Thyroid gland (tissue), 4 donors: ENCODE data around the gene RNF220. TPM values are rescaled to one million over a fixed set of nuclear protein-coding genes. Genes with fewer than 3 reads are reported as not detected.

ENCODE experiments used
- DNase-seq, 2 donors: peaks; one replicate each; pipeline ENCODE4 v3.0.0-alpha.2; 2019
- H3K27ac ChIP-seq, 3 donors: fragments of 200-600 bp; sonication (generic); 1 replicate in 2 of 3; 2 replicates in 1 of 3; pipeline ENCODE4 v1.5.1; 2016 to 2019; ENCODE audit warnings: mild to moderate bottlenecking in 1 of 3, moderate library complexity in 1 of 3
- H3K27me3 ChIP-seq: fragments of 200-600 bp; sonication (generic); one replicate; pipeline ENCODE4 v1.5.1; 2019
- H3K36me3 ChIP-seq, 2 donors: fragments of 200-600 bp; sonication (generic); one replicate each; pipeline ENCODE4 v1.5.1; 2016 to 2019
- H3K4me1 ChIP-seq, 2 donors: fragments of 200-600 bp; sonication (generic); one replicate each; pipeline ENCODE4 v1.5.1; 2017 to 2019
- H3K4me3 ChIP-seq, 3 donors: fragments of 200-600 bp; sonication (generic); replicated peaks in 1 of 3; 1 replicate in 2 of 3; 2 replicates in 1 of 3; pipeline ENCODE4 v1.5.1; 2016; ENCODE audit warnings: mild to moderate bottlenecking in 1 of 3
- H3K9me3 ChIP-seq: fragments of 200-600 bp; sonication (generic); one replicate; pipeline ENCODE4 v1.5.1; 2017
- POLR2A ChIP-seq, 2 donors: fragments of 450-650 bp; IDR thresholded peaks; one replicate each; pipeline ENCODE4 v1.6.1; 2017; ENCODE audit warnings: antibody characterized with exemption in 2 of 2, mild to moderate bottlenecking in 2 of 2, moderate library complexity in 1 of 2
- WGBS, 2 donors: methylation state at CpG; one replicate each; pipeline ENCODE4 v1.1.5; 2017; 5-methylcytosine and 5-hydroxymethylcytosine counted together
- intact Hi-C: fragments of 100-400 bp; cut with DNase I; formaldehyde crosslinking; loops from one replicate; pipeline ENCODE4 v1.15.1; 2023
- total RNA-seq, 4 donors: library from RNA; depleted of rRNA; stranded (reverse); fragments of >200 nt; gene quantifications; one replicate each; pipeline ENCODE4 v1.2.3, GENCODE V29; 2016
- TF ChIP-seq, protein P1 (sequence below), 6 experiments: fragments of 200-600 bp in 3 of 6; fragments of 450-650 bp in 3 of 6; sonication (generic) in 3 of 6; IDR thresholded peaks; one replicate each; pipeline ENCODE4 v1.5.1; 2016 to 2019; ENCODE audit warnings: antibody characterized with exemption in 6 of 6, mild to moderate bottlenecking in 2 of 6, inconsistent platforms in 1 of 6, moderate library complexity in 1 of 6

Gene RNF220
- total RNA-seq, 4 donors from 2014 or later = 88.7 to 117 (median 102) TPM

DNA sequence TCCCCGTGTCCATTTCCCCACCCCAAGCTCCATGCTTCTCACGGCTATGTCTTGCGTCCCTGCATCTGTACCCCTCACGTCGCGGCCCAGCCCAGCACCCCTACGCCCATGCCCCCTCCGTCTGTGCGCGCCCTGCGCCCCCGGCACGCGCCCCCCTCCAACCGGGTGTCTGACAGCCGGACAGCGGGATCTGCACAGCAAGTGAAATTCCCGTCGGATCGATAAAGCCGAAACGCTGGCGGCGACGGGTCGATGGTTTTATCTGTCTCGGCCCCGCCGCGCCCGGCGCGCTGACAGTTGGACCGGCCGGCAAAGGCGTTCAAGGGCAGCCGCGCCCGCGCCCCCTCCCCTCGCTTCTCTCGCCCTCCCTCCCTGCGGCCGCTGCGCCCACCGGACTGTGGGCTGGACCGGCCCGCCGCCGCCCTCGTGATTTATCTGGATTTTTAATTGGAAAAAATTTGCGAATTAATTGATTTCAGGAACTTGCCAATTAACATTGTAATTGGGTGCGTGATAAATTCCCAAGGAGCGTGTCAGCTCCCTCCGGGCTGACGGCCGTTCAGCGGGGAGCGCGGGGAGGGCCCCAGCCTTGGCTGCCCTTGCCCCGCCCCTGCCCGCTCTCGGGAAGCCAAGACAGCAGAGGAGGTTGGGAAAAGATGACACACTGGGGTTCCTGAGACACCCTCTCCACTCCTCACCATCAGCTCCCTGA, 212.1 kb downstream of the RNF220 start:
- H3K4me3 ChIP-seq = peak overlapping the region in 2 of 3 donors; percentile 4 to 24
- H3K27ac ChIP-seq = no peak overlapping the region
- intact Hi-C loops = no loop called here
- 22 to 24% methylated on average over 29 to 63 of the region's 63 CpGs for WGBS, 2 donors
- no peaks in the 10 kb centered on the region for H3K9me3 ChIP-seq
- no peaks in the 10 kb centered on the region for H3K27me3 ChIP-seq
- H3K4me1 ChIP-seq = peaks cover 4 to 9% of the 10 kb centered on the region in 2 donors
- TF ChIP-seq POLR2A (IDR thresholded peaks at IDR 0.05) = no peak
- TF ChIP-seq, protein P1, sequence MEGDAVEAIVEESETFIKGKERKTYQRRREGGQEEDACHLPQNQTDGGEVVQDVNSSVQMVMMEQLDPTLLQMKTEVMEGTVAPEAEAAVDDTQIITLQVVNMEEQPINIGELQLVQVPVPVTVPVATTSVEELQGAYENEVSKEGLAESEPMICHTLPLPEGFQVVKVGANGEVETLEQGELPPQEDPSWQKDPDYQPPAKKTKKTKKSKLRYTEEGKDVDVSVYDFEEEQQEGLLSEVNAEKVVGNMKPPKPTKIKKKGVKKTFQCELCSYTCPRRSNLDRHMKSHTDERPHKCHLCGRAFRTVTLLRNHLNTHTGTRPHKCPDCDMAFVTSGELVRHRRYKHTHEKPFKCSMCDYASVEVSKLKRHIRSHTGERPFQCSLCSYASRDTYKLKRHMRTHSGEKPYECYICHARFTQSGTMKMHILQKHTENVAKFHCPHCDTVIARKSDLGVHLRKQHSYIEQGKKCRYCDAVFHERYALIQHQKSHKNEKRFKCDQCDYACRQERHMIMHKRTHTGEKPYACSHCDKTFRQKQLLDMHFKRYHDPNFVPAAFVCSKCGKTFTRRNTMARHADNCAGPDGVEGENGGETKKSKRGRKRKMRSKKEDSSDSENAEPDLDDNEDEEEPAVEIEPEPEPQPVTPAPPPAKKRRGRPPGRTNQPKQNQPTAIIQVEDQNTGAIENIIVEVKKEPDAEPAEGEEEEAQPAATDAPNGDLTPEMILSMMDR (IDR thresholded peaks at IDR 0.05) = no peak
- peak in 1 of 2 donors; percentile 8 for DNase-seq
- H3K36me3 ChIP-seq = no peaks in the 10 kb centered on the region

DNA sequence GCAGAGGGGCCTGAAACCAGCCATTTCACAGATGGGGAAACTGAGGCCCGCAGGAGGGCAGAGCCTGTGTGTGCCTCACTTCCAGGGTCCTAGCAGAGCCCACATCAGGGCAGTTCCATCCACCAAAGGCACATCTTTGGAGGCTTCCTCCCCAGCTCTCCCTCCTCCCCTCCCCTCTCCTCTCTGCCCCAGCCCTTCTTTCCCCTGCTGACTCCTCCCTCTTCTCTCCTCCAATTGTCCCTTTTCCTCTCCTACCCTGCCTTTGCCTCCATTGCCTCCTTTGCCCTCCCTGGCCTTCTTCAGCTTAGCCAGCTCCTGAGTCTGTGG, 212.6 kb downstream of the RNF220 start:
- H3K36me3 ChIP-seq = no peaks in the 10 kb centered on the region
- intact Hi-C loops = no loop called here
- H3K4me1 ChIP-seq = peaks cover 4 to 9% of the 10 kb centered on the region in 2 donors
- 87 to 89% methylated on average over 1 of the region's 1 CpG for WGBS, 2 donors
- H3K9me3 ChIP-seq = no peaks in the 10 kb centered on the region
- H3K27me3 ChIP-seq = no peaks in the 10 kb centered on the region
- H3K27ac ChIP-seq = no peak overlapping the region
- TF ChIP-seq POLR2A (IDR thresholded peaks at IDR 0.05) = no peak
- TF ChIP-seq, protein P1 (IDR thresholded peaks at IDR 0.05) = no peak
- H3K4me3 ChIP-seq = no peak overlapping the region
- no peak for DNase-seq

DNA sequence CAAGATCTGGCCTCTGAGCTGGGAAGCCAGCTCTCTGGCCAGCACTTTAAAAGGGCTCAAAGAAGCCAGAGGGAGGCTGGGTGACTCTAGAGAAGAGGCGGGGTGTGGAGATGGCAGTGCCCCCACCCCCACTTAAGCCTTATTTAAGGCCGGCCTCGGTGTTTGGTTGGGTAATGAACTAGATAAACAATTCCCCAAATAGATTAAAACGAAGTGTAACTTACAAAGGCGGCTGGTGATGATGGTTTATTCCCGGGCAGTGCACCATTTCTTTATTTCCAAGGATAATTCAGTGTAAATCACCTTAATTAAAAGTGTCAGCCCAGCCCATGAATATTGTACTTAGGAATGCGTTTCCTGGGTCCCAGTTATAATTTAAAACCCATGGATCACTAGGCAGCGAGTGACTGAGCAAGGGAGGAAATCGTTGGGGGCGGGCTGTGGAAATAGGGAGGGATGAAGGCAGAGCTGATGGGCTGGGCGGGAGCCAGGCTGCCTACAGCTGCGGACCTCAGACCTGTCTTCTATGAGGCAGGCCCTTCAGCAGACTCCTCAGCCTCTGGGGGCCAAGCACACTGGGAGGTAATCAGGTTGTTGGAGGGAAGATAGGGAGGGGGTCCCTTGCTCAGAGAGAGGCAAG, 214.3 kb downstream of the RNF220 start:
- 55 to 65% methylated on average over 12 of the region's 12 CpGs for WGBS, 2 donors
- no peak for TF ChIP-seq POLR2A (IDR thresholded peaks at IDR 0.05)
- TF ChIP-seq, protein P1 (IDR thresholded peaks at IDR 0.05) = no peak
- H3K4me3 ChIP-seq = no peak overlapping the region
- no peaks in the 10 kb centered on the region for H3K27me3 ChIP-seq
- DNase-seq = no peak
- H3K9me3 ChIP-seq = no peaks in the 10 kb centered on the region
- no peak overlapping the region for H3K27ac ChIP-seq
- H3K36me3 ChIP-seq = no peaks in the 10 kb centered on the region
- intact Hi-C loops = no loop called here
- H3K4me1 ChIP-seq = peaks cover 4 to 9% of the 10 kb centered on the region in 2 donors

DNA sequence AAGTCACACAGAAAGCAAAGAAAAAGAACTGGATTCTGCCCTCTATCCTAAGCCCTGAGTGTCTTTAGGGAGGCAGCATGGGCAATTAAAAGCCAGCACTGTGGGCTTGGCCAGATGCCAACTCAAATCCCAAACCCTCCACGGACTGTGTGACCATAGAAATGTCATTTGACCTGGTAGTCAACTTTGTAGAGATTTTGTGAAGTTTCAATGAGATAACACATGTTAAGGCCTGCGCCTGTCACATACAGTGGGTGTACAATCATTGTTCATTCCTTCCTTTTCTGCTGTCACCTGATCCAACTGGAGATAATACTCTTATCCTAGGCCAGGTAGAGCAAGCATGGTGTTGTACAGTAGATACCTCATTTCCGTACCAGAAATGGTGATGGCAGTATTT, 215.0 kb downstream of the RNF220 start:
- no peak overlapping the region for H3K27ac ChIP-seq
- intact Hi-C loops = no loop called here

More for the DNA sequence above, 215.0 kb downstream of the RNF220 start:
- TF ChIP-seq POLR2A (IDR thresholded peaks at IDR 0.05) = no peak
- TF ChIP-seq, protein P1 (IDR thresholded peaks at IDR 0.05) = no peak
- no peaks in the 10 kb centered on the region for H3K36me3 ChIP-seq
- no peak overlapping the region for H3K4me3 ChIP-seq
- DNase-seq = no peak
- 77 to 81% methylated on average over 3 of the region's 3 CpGs for WGBS, 2 donors
- H3K4me1 ChIP-seq = peaks cover 4 to 9% of the 10 kb centered on the region in 2 donors
- H3K27me3 ChIP-seq = no peaks in the 10 kb centered on the region
- H3K9me3 ChIP-seq = no peaks in the 10 kb centered on the region
